Endothelial cell of umbilical vein (primary cell): ENCODE results near the gene FAT2. TPM values are rescaled to one million over a fixed set of nuclear protein-coding genes. Genes with fewer than 3 reads are reported as not detected.

Source experiments
- BruUV-seq: library from RNA; stranded (reverse); fragments of 400-500 nt; replicated peaks from 2 replicates; lab custom pipeline; 2021; lab: Mats Ljungman, UMichigan
- CTCF ChIA-PET: fragments of 300-600, 350-600 bp; sonication (Branson Sonifier 250); formaldehyde crosslinking; loops from one replicate; lab custom pipeline; 2021; ENCODE audit warnings: antibody characterized with exemption, inconsistent platforms; lab: Charles Lee
- POLR2A ChIA-PET: fragments of 300-600, 350-600 bp; sonication (Branson Sonifier 250); formaldehyde crosslinking; loops from one replicate; lab custom pipeline; 2021; ENCODE audit warnings: antibody characterized with exemption, inconsistent platforms; lab: Charles Lee
- DNase-seq: peaks from one replicate; pipeline ENCODE4 v3.0.0-alpha.2; 2011; ENCODE audit warnings: low read depth, low spot score
- FAIRE-seq: peaks from 2 replicates; lab custom pipeline; 2011; peaks lifted over from hg19 to GRCh38; lab: Jason Lieb, UNC
- H2AFZ ChIP-seq: 2 replicates; pipeline ENCODE4 v1.6.0; 2012; ENCODE audit warnings: low read depth, low read length, control low read depth, inconsistent platforms
- H3K27ac ChIP-seq: 2 replicates; pipeline ENCODE4 v1.5.1; 2011; ENCODE audit warnings: low read depth, mild to moderate bottlenecking, control low read depth, low read length, moderate library complexity; ENCODE audit not compliant: insufficient read depth
- H3K27me3 ChIP-seq, 2 experiments: 2 replicates each; pipeline versions ENCODE4 v1.6.0 to v1.6.1; 2011; ENCODE audit warnings: low read length in 2 of 2, mixed read lengths in 1 of 2; ENCODE audit not compliant: control insufficient read depth in 2 of 2, insufficient read depth in 2 of 2
- H3K36me3 ChIP-seq, 2 experiments: 2 replicates in 1 of 2; 3 replicates in 1 of 2; pipeline ENCODE4 v1.5.1; 2011; ENCODE audit warnings: low read length in 2 of 2, mild to moderate bottlenecking in 1 of 2, moderate library complexity in 1 of 2; ENCODE audit not compliant: control insufficient read depth in 2 of 2, insufficient read depth in 2 of 2; ENCODE audit errors: extremely low read depth in 1 of 2
- H3K4me1 ChIP-seq: 3 replicates; pipeline ENCODE4 v1.5.1; 2011; ENCODE audit warnings: mild to moderate bottlenecking, low read length; ENCODE audit not compliant: control insufficient read depth, insufficient read depth; ENCODE audit errors: extremely low read depth
- H3K4me2 ChIP-seq: 2 replicates; pipeline ENCODE4 v1.6.1; 2011; ENCODE audit warnings: low read length, control low read depth, mixed read lengths; ENCODE audit not compliant: insufficient read depth
- H3K4me3 ChIP-seq, 3 experiments: fragments of 200-600 bp in 1 of 3; sonication (generic), shearing (Covaris generic) in 1 of 3; replicated peaks in 1 of 3; 2 replicates each; pipeline ENCODE4 v1.5.1; 2011 to 2016; ENCODE audit warnings: control low read depth in 3 of 3, low read length in 3 of 3, mild to moderate bottlenecking in 2 of 3, inconsistent platforms in 1 of 3, low read depth in 1 of 3, moderate library complexity in 1 of 3; ENCODE audit not compliant: insufficient read depth in 1 of 3
- H3K79me2 ChIP-seq: 2 replicates; pipeline ENCODE4 v1.6.0; 2012; ENCODE audit warnings: low read length, inconsistent platforms; ENCODE audit not compliant: control insufficient read depth, insufficient read depth
- H3K9ac ChIP-seq: replicated peaks from 2 replicates; pipeline ENCODE3; 2011; ENCODE audit warnings: low read length, control low read depth; ENCODE audit not compliant: insufficient read depth; ENCODE audit errors: extremely low read depth
- H3K9me1 ChIP-seq: replicated peaks from 3 replicates; pipeline ENCODE4 v1.6.0; 2011; ENCODE audit warnings: mild to moderate bottlenecking, low read length; ENCODE audit not compliant: control insufficient read depth, insufficient read depth; ENCODE audit errors: extremely low read depth
- H3K9me3 ChIP-seq: replicated peaks from 2 replicates; pipeline ENCODE4 v1.5.1; 2012; ENCODE audit warnings: low read length, inconsistent platforms; ENCODE audit not compliant: control insufficient read depth, insufficient read depth
- H4K20me1 ChIP-seq: replicated peaks from 2 replicates; pipeline ENCODE3; 2011; ENCODE audit warnings: mild to moderate bottlenecking, low read length; ENCODE audit not compliant: control insufficient read depth, insufficient read depth; ENCODE audit errors: extremely low read depth
- EZH2 ChIP-seq: IDR thresholded peaks from 2 replicates; pipeline ENCODE4 v1.6.1; 2012; ENCODE audit warnings: borderline replicate concordance, low read depth, mild to moderate bottlenecking, moderate library complexity, low read length, inconsistent platforms; ENCODE audit not compliant: severe bottlenecking
- FOS ChIP-seq: IDR thresholded peaks from 2 replicates; pipeline ENCODE4 v1.6.1; 2011; ENCODE audit warnings: mild to moderate bottlenecking, low read length, moderate library complexity, borderline replicate concordance; ENCODE audit not compliant: insufficient read depth
- GATA2 ChIP-seq: IDR thresholded peaks from 2 replicates; pipeline ENCODE4 v1.7.0; 2011; ENCODE audit warnings: low read depth, mild to moderate bottlenecking, moderate library complexity, mixed read lengths, low read length; ENCODE audit not compliant: insufficient read length, insufficient read depth
- JUN ChIP-seq: IDR thresholded peaks from 2 replicates; pipeline ENCODE4 v1.6.1; 2011; ENCODE audit warnings: borderline replicate concordance, low read depth; ENCODE audit not compliant: insufficient read length, insufficient read depth
- MYC ChIP-seq: IDR thresholded peaks from one replicate; pipeline ENCODE4 v1.6.1; 2011; ENCODE audit warnings: mild to moderate bottlenecking, low read depth, low read length
- POLR2A ChIP-seq: IDR thresholded peaks from 2 replicates; pipeline ENCODE4 v1.6.1; 2012; ENCODE audit warnings: low read depth, mild to moderate bottlenecking, control low read depth, low read length
- POLR2AphosphoS5 ChIP-seq: IDR thresholded peaks from 2 replicates; pipeline ENCODE4 v1.6.1; 2012; ENCODE audit warnings: low read depth, mild to moderate bottlenecking, control low read depth, low read length, moderate library complexity; ENCODE audit not compliant: insufficient read depth
- dilution Hi-C: fragments of 300-500 bp; cut with MboI; formaldehyde crosslinking; loops from one replicate; pipeline ENCODE4 v1.15.0; 2019; ENCODE audit warnings: low sequenced_read_pairs; ENCODE audit not compliant: extremely low pct_ligation_motif_present
- intact Hi-C: fragments of 100-400 bp; cut with micrococcal nuclease; formaldehyde crosslinking; loops from one replicate; pipeline ENCODE4 v1.10.0; 2022
- polyA plus RNA-seq, 4 experiments: library from polyadenylated mRNA; depleted of rRNA in 3 of 4; stranded (reverse) in 3 of 4; unstranded in 1 of 4; fragments of >200 nt; gene quantifications; 2 replicates each; pipeline versions ENCODE4 v1.2.1 to v1.2.3, GENCODE V29; 2011 to 2012; ENCODE audit warnings: missing spikeins in 1 of 4
- total RNA-seq: library from RNA; stranded (reverse); gene quantifications from 2 replicates; pipeline ENCODE4 v1.2.3, GENCODE V29; 2021
- TF ChIP-seq, protein P1 (sequence below), 2 donors: IDR thresholded peaks; 1 replicate in 1 of 2; 2 replicates in 1 of 2; pipeline ENCODE4 v1.5.1; 2011; ENCODE audit warnings: low read length in 2 of 2, mild to moderate bottlenecking in 2 of 2, moderate library complexity in 2 of 2, control low read depth in 1 of 2, inconsistent platforms in 1 of 2, low read depth in 1 of 2; ENCODE audit not compliant: insufficient read depth in 1 of 2; ENCODE audit errors: extremely low read depth in 1 of 2
- TF ChIP-seq, protein P2 (sequence below): IDR thresholded peaks from 2 replicates; pipeline ENCODE4 v1.6.1; 2011; ENCODE audit not compliant: insufficient read depth, insufficient read length

FAT2 gene
- total and polyA plus RNA-seq, 2 donors (not counting 3 experiments of a cell fraction or from before 2014, with no cell fraction given) = not detected

DNA sequence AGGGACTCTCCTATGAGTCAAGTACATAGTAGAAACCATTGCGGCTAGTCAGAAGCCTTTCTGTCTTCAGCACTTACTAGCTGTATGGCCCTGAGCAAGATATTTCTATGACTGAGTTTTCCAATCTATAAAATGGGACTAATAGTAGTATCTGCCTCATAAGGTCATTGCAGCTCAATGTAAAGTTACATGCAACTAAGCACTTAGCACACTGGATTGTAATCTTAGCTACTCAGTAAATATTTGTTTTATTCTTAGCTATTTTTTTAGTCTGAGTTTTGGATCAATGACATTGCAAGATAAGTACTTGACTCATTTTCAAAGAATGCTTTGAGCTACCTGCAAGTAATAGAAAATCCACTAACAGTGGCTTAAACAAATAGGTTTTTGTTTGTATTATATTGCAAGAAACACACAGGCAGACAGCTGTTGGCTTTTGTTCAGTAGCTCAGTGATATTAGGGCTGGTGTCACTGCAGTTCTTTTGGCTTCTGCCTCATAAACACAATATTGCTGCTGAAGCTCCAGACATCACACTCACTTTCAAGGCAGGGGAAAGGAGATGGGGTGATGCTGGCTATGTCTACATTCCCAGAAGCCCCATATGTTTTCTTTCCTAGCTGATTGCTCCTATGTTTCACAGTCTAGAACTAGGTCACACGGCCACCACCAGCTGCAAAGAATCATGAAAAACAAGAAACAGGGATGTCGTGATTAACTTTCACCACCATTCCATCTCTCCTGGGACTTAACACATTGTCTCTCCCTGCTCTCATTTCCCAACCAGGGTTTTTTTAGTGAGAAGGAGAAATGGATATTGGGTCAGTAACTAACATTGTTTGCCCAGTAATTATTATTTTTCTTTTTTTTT lies 26.9 kb upstream of the FAT2 start:
- Histone ChIP-seq H3K4me3 (no peak overlapping the region), H3K27ac (no peak overlapping the region), H3K4me2 (no peak overlapping the region), H2AFZ (no peak overlapping the region), H3K9me1 (no peaks in the 10 kb centered on the region), H3K9ac (no peak overlapping the region), H3K79me2 (no peaks in the 10 kb centered on the region), H3K4me1 (no peaks in the 10 kb centered on the region), H3K36me3 (no peaks in the 10 kb centered on the region), H3K9me3 (no peaks in the 10 kb centered on the region), H3K27me3 (peaks cover 2 to 3% of the 10 kb centered on the region in 2 experiments), H4K20me1 (no peaks in the 10 kb centered on the region)
- no peak for TF ChIP-seq MYC
- TF ChIP-seq POLR2A = no peak
- TF ChIP-seq, protein P1, sequence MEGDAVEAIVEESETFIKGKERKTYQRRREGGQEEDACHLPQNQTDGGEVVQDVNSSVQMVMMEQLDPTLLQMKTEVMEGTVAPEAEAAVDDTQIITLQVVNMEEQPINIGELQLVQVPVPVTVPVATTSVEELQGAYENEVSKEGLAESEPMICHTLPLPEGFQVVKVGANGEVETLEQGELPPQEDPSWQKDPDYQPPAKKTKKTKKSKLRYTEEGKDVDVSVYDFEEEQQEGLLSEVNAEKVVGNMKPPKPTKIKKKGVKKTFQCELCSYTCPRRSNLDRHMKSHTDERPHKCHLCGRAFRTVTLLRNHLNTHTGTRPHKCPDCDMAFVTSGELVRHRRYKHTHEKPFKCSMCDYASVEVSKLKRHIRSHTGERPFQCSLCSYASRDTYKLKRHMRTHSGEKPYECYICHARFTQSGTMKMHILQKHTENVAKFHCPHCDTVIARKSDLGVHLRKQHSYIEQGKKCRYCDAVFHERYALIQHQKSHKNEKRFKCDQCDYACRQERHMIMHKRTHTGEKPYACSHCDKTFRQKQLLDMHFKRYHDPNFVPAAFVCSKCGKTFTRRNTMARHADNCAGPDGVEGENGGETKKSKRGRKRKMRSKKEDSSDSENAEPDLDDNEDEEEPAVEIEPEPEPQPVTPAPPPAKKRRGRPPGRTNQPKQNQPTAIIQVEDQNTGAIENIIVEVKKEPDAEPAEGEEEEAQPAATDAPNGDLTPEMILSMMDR (IDR thresholded peaks at IDR 0.05; ENCODE audit: extremely low read depth in 1 of 2, insufficient read depth in 1 of 2, low read depth in 1 of 2, low read length in 2 of 2) = no peak
- no peak for TF ChIP-seq JUN
- TF ChIP-seq FOS = no peak
- TF ChIP-seq POLR2AphosphoS5 = no peak
- TF ChIP-seq GATA2 = no peak
- TF ChIP-seq, protein P2, sequence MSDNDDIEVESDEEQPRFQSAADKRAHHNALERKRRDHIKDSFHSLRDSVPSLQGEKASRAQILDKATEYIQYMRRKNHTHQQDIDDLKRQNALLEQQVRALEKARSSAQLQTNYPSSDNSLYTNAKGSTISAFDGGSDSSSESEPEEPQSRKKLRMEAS = no peak
- no peak for TF ChIP-seq EZH2
- dilution Hi-C loops (no loop called here), intact Hi-C loops (no loop called here)
- ChIA-PET CTCF (interaction anchor here (0.8 kb wide), 1 partner anchor 9 kb away, joined by 3 read pairs; no protein-coding TSS in a partner anchor), POLR2A (no interaction called here)
- FAIRE-seq (no peak), DNase-seq (no peak)
- BruUV-seq = no TSS peak
